HS-27A (cell line): ENCODE data around the gene NPVF.

Source experiments
- DNase-seq: peaks from one replicate; pipeline ENCODE4 v3.0.0-alpha.2; 2012; ENCODE audit warnings: low read depth, missing footprints

Gene NPVF

DNA sequence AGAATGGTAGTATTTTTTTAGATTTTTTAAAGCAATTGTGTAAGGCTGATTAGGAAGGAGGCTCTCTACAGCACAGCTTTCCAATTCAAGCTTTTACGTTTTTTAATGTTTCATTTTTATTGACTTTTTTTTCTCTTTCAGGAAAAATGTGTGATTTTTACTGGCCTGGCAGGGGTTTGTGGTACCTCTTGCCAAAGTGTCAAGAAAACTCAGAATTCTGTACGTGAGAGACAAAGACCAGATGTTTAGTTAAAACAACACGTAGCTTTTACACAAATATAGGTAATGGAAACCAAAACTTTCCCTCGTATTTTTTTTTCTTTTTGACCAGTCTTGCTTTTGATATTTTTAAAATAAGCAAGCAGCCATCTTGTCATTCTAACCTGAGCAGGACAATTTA lies 6.0 kb upstream of the NPVF start:
- no peak for DNase-seq

DNA sequence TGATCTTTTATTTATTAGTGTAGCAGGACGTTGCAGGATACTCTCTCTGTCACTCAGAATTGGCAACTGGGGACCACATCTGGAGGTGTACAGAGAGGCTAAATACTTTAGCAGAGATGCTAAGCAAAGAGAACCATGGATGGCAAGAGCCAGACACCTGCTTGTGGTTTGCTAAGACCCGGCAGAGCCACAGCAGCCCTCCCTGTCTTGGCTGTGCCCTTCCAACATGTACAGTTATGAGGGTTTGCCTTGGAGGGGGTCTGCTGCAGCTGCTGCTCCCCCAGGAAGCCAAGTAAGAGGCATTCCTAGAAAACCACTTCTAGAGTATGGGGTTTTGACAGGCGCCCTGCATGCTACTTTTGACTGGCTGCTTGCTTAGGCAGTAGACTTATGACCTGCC lies 5.1 kb downstream of the NPVF start:
- no peak for DNase-seq

DNA sequence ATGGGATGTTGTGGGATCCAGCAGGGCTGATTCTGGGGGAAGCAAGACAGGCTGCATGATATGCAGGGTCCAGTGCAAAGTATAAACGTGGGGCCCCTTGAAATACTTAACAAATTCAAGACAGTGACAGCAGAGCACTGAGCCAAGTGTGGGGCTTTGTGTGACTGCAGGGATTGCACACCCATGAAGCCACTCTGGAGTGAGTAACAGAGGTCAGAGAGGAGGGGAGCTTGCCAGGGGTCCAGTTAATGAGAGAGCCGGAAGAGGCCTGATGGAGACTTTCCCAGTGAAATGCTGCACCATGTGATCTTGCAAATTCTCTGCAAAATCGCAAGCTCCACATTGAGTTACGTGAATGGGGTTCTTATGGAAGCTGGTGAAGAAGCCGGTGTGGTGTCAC lies 5.6 kb downstream of the NPVF start:
- no peak for DNase-seq

DNA sequence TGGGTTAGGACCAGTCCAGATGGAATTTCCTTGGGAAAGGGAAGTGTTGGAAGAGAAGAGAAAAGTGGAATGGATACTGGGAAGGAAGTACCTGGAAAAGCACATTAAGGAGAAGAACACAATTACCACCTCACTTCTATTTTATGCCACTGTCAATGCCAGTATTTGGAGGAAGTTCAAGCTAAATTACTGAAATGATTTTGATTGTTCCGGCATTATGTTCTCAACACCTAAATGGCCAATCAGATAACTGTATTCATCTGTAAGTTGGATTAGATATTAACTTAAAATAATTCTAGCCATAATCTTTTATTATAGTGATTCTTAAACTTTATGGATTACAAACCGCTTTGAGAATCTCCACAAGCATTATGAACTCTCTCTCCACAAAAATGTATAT lies 7.3 kb downstream of the NPVF start:
- no peak for DNase-seq

DNA sequence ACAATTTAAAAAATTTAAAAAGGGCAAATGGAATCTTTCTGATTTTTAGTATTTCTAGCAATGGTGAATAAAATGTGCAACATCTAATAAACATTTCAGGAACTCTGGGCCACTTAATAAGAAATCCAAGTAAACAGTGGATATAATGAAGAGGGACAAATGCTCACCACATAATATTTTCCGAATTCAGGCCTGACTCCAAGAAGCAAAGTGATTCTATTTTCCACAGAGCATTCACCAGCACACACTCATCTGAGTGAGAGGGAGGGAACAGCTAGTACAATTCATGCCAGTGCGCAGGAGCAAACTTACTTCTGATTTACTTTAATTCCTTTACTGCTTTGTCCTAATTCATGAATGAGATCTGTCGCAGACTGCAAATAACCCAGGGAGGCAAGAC lies 10.1 kb downstream of the NPVF start:
- DNase-seq = no peak

DNA sequence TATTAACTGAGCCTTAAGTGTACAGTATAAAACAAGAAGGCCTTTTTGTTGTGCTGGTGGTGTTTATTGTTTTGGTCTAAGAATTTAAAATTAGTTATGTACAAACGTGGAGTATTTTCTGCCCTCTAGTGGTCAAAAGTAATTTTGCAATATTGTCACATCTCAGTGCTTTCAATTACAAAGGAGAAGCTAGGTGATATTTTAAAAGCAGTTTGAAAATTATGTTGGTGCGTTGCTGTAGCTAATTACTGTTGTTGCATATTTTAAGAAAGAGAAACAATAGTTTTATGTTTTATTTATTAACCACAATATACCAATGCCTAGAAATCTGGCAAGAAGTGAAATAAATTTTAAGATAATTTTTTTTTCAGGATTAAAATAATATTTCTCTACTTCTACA lies 11.4 kb downstream of the NPVF start:
- peak; percentile 2 for DNase-seq

DNA sequence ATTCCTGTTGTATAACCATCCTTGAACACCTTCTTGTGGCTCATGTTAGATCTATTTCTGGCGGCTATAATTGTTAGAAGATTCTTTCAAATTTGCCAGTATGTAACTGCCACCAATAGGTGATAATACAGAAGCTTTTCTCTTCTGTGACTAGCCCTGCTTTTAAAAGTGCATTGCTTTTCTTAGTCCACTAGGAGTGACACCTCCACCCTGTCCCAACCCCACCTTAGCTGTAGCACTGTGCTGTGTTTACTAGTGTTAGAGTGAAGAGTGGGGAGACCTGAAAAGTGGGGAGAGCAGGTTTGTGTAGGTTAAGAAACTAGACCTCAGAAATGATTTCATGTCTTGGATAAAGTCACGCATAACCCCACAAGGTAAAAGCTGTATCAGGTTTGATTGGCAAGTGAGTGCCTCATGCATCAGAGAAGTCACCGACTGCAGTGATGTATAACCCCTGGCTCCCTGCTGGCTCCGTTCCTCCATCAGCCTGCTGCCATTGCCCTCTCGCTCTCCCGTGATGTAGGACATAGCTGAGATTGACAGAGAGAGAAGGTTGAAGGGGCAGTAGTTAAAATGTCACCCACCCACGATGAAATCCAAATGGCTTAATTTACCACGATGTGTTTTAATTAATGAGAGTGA lies 12.5 kb downstream of the NPVF start:
- no peak for DNase-seq

DNA sequence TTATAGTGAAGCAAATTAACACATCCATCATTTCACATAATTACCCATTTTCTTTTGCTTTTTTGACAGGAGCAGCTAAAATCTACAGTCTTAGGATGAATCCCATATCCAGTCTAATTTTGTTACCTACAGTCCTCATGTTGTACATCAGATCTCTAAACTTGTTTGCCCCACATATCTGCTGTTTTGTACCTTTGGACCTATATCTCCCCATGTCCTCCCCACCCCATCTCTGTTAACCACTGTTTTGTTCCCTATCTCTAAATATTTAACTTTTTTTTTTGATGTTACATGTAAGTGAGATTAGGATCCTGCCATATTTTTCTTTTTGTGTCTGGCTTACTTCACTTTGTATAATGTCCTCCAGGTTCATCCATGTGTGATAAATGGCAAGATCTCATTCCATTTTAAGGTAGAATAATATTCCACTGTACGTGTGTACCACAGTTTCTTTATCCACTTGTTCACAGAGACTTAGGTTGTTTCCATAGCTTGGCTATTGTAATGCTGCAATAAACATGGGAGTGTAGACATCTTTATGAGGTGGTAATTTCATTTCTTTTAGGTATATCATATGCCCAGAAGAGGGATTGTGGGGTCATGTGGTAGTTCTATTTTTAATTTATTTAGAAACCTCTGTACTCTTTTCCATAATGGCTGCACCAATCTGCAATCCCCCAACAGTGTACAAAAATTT lies 19.6 kb downstream of the NPVF start:
- DNase-seq = no peak

DNA sequence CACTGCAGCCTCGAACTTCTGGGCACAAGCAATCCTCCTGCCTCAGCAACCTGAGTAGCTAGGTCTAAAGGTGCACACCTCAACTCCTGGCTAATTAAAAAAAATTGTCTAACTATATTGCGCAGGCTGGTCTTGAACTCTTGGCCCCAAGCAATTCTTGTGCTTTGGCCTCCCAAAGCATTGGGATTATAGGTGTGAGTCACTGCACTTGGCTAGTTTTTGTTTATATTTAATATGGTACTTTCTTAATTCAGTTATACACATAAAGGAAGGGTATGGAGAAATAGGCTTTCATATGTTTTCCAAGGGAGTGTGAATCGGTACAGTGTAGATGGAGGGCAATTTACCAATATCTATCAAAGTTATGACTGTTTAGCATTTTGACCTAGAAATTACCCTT lies 20.4 kb downstream of the NPVF start:
- no peak for DNase-seq

DNA sequence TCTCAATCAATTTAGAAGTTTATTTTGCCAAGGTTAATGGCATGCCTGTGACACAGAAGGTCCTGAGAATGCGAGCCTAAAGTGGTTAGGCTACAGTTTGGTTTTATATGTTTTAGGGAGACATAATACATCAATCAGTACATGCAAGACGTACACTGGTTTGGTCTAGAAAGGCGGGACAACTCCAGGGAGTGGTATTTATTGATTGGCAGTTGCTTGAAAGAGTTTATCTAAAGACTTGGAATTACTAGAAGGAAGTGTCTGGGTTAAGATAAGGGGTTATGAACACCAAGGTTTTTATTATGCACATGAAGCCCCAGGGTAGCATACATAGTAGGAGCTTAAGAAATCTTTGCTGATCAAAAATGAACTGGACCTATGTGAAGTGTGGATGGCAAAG lies 21.5 kb downstream of the NPVF start:
- DNase-seq = no peak

DNA sequence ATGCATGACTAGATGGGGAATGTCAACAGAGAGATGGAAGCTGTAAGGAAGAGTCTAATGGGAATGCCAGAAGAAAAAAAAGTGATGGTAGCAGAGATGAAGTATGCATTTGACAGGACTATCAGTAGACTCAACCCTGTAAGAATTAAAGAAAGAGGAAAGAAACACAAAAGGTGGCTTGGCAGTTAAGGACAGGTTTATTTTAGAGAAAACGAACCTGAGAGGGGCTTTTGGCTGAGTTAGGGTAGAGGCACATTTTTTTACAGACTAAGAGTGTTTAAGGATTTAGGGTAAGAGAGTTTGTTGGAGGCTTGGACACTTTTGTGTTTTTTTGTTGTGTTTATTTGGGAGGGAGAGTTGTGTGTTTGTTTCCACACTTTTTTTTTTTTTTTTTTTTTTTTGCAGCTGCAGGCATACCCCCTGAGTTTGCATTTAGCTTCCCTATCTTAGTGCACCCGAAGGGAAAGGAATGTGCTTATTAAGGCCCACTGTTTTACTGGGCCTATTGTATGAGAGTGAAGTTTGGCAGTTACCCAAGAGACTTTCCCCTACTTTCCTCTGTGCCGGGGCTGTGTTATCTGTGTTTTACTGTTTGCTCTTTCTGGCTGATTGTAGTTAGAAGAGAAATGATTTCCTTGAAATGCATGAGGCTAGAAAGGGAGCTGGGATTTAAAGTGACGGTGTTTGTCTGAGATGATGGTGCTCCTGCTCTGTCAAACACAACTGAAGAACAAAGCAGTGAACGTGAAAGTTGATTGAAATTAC lies 32.0 kb downstream of the NPVF start:
- no peak for DNase-seq

DNA sequence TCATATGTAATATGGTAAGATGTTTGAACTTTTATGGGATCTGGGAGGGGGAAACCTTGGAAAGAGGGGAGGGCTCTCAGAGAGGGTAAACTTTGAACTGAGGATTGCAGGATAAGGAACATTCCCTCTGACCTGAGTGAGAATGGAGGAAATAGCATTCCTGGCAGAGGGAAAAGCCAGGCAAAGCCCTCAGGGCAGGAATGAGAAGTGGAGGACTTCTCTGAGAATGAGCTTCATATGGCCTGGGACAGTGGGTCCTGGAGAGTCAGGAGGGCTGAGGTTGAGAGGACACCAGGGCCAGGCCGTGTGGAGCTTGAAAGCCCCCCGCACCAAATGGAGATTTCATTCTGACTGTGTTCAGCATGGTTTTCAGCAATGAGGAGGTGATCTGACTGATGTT lies 34.2 kb downstream of the NPVF start:
- DNase-seq = no peak

DNA sequence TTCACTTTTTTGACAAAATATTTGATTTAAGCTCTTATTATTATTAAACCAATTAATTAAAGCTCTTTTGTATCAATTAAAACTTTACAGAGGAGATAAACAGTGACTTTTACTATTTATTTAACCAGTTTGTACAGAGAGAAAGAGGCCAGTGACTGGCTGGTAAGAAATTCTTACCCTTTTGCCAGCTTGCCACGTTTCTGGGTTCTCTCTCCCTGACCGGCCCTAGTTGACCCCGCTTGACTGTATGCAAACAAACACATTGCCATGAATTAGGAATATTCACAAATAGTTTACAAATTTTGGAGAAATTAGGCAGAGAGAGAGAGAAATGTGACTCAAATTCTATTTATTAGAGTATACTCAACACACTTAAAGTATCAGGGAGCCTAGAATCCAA lies 36.2 kb downstream of the NPVF start:
- no peak for DNase-seq

DNA sequence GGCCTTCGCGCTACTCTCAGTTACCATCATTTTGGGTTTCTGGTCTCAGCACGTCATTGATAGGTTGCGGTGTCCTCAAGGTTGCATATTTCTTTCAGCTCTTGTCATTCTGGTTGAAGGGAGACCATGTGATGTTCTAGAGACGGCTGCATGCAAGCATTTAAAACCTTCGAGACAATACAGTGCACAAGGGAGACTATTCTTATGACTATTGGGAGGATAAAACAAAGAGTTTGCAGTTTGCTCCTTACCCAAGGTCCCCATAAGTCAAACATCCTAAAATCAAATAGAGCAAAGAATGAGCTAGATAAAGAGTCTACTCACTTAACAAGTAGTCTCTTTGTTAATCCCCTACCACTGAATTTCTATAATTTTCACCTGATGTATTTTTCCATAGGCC lies 39.1 kb downstream of the NPVF start:
- no peak for DNase-seq

DNA sequence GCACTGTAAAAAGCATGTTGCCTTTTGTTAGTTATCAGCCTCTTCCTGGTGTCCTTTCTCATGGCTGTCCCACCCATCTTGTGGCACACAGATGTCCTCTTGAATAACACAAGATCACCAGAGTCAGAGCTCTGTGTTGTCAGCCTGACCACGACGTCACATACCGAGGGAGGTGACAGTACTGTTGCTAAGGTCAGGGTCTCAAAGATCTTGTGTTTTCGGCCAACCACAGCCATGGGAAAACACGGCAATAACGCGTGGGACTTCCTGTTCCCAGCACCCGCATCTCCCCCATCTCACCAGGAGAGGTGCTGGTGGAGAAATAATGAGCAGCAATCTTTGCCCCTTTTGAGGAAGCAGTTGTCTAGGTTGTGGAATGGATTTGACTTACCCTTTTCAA lies 40.4 kb downstream of the NPVF start:
- no peak for DNase-seq

DNA sequence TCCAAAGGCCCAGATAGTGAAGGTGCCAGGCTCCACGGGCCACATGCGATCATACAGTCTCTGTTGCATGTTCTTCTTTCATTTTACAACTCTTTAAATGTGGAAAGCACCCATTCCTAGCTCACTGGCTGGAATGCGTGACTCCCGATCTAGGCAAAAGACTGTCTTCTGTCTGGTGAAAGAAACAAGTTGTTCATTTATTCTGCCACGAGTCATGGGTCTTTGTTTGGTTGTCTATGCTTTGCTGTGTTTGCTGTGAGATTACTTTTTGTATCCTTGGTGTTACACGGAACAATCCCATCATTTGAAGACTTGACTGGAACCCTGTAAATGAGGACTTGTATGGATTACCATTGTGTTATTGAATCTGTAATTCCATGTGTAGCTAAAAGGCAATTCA lies 41.9 kb downstream of the NPVF start:
- no peak for DNase-seq

DNA sequence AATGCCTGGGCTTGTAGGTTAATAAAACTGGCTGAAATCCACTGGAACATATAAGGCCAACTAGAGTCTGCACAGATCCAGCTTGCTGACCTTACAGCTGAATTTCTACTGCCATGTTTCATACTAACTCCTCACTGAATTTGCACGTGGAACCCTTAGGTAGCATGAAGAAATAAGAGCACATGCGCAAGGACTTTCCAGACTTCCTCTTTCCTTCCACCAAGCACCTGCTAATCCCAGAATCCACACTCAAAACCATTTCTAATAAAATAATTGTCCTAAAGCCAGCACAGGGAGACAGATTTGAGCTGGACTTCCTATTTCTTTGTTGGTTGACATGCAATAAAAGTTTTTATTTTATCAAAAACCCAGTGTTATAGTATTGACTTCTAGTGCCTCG lies 46.8 kb downstream of the NPVF start:
- no peak for DNase-seq

DNA sequence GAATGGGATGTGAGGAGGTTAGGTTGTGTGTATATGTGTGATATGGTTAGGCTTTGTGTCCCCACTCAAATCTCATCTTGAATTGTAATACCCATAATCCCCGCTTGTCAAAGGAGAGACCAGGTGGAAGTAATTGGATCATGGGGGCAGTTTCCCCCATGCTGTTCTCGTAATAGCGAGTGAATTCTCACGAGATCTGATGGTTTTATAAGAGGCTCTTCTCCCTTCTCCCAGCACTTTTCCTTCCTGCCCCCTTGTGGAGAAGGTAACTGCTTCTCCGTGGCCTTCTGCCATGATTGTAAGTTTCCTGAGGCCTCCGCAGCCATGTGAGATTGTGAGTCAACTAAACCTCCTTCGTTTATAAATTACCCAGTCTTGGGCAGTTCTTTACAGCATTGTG lies 47.3 kb downstream of the NPVF start:
- no peak for DNase-seq

DNA sequence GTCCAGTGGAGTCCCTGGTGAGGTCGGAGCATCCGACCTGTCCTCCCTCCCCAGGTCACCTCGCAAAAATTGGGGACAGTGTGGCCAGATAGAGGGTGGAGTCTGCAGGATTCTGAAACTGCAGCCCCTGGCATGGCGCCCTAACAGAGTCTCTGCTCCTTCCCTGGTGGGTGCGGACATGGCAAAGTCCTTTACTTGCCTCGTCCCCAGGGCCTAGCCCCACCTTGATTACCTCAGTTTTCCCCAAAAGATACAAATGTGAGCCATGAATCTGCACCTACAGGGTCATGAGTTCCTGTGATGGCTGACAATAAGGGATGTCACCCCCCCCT lies 47.7 kb downstream of the NPVF start:
- no peak for DNase-seq

DNA sequence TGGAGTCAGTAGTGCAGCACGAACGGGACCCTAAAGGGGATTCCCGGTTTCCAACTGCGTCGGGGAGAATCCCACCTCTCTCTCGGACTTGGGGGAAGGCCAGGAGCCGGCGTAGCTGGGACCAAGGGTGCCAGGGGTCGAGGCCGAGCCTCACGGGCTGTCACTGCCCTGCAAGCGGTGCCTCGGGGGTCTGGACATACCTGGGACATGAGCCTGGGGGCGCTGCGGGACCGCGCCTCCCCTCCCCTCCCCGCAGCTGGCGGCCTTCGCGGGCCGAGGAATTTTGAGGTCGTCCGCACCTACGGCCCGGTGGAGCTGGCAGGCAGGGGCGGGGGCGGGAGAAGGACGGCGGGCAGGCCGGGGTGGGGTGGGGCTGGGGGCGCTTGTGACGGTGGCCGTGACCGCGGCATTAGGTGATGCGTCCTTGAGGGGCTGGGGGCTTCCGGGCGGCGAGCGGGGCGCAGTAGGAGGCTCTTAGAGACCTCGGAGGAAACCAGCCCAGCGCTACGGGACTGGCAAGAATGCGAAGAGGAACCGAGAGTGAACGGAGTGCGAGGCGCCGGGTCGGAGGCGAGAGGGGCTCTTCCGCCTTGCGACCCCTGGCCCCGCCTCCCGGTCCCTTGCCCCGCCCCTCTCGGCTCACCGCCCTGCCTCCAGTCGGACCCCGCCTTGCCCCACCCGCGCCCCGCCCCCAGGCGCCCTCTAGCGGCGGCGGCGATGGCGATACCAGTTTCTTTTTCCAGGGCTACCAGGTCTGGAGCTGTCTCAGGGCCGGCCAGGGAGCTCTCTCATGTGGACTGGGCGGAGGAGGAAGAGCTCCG lies 48.3 kb downstream of the NPVF start:
- DNase-seq = no peak

DNA sequence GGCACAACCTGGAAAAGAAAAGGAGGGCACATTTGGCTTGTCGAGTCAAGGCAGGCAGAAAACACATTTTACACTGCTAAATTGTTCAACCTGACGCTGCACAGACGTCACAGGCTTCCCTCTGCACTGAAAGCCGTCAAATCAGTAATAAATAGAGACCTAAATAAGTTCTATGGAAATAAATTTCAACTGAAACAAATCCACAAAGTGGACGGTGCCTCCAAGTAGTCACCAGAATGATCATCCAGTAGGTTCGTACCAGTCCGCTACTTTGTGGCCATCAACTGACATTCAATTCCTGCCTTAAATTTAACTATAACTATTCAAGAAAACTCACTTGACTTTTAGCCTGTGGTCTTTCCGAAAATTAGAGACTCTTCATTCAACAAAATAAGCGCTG lies 49.0 kb downstream of the NPVF start:
- no peak for DNase-seq
